Activated naive CD8-positive, alpha-beta T cell treated with anti-CD3 and anti-CD28 coated beads, Interleukin-2, amount 50 U/mL, for 16 hours (primary cell): Measurements from ENCODE around the gene CSF2.

Experiments
- DNase-seq: peaks from one replicate; pipeline ENCODE4 v3.0.0-alpha.2; 2020; ENCODE audit warnings: low read depth, low spot score

CSF2 gene

DNA sequence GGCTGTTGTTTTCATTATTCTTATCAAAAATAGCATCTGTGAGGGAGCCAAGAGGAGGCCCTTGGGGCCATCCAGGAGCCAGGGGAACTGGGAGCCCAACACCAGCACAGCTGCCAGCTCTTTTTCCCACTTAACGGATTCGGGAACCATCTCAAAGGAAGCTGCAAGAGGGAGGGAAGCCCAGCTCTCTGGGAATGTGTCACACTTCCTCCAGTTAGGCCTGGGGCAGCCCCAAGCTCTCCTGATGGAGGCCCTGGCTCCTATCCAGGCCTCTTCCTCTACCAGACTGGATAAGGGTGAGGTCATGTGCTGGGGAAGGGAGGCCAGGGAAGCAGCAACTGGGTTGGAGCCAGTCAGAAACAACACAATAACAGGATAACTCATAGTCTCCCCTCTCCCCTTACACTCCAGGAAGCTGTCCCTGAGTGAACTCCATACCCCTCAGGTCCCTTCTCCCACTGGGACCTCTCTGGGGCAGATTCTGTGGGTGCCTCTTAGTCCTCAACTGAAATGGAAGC is 12.7 kb downstream of the CSF2 start:
- DNase-seq: no peak

DNA sequence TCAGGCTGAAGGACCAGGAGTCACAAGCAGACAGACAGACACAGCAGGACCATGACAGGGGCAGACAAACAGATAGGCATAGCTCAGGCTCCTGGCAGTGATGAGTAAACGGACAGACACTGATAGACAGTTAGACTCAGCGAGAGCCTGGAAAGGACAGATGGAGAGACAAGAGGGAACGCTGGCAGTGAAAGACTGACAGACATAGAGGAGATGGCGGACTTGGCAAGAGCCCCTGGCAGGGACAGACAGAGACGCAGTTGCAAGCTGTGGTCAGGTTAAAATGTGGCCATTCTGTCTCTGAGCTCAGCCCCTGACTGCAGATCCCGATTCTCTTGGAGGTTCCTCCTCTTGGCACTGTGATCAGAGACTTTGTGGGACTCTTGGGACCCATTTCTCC is 13.6 kb downstream of the CSF2 start:
- DNase-seq: no peak

DNA sequence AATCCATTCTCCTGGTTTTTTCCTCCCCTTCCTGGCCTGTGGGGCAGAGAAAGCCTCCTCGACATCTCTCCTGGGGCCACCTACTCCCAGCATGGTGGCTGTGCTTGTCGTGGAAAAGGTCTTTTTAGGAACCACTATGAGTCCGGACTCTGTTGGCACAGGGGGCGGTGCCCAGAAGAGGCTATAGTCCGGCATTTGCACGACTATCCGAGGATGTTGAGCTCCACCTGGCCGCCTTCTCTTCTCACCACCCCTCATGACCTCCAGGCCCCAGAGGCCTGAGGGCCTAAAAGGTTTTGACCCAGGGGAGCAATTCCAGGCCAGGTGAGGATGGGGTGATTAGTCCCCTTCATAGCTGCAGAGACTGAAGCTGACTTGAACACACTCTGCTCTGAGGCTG is 14.1 kb downstream of the CSF2 start:
- DNase-seq: no peak

DNA sequence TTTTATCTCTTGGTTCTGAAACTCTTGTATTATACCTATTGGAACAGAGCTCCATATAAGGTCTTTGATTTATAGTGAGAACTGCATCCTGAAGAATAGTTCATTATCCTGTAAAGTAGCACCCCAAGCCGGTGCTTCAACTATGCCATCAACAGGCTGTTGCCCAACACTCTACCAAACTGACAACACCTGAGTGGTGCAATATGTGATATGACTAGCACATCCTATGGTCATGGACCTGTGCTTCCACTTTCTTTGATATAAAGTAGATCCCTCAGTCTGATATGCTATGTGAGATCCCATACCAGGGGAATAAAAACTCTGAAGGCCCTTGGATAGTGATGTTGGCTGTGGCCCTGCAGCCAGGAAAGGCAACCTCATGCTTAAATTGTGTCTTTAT is 15.8 kb downstream of the CSF2 start:
- no peak for DNase-seq

- DNase-seq: no peak
These were observed 16.5 kb downstream of the CSF2 start for GRCh38 chr5:132090107-132090506.

DNA sequence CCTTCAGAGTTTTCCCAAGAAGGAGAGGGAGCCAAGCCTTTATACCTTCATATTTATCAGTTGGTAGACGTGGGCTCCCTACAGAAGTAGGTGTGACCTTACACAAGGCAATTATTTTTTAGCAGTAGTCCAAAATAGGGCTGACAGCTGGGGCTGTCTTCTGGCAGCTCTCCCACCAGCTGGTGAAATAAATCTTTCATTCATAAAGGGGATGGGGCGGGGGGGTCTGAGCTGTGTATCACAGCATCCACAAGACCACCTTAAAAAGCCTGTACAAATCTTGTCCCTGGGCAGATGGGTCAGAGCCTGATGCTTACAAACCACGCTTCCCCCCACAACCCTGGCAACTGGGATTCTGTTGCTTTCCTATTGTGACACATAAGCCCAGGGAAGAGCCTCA is 19.7 kb downstream of the CSF2 start:
- DNase-seq: no peak

DNA sequence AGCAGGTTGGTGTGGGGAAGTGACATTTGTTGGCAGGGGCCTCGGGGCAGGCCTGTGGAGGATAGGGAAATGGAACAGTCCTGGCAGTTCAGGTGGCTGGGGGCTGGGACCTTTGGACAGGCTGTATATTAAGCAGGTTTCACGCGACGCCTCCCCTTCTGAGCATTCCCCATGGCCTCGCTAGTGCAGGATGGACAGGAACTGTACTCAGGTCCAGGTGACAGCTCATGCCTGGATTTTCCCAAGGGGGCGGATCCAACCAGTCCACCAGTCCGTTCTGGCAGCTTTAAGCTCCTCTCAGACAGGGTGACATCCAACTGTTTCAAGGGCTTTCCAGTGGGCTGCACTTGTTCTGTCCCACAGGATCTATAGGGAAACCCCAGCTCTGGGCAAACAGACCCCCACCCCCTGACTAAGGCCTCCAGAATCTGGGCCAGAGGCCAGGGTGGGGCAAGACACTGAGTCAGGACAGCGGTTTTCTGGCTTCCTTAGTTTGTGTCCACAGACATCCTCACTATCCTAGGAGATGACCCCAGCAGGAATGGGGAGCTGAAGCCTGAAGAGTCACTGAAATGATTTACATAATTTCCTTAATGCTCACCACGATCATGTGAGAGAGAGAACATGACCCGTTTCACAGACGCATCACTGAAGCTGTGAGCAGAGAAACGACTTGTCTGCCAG is 20.9 kb downstream of the CSF2 start:
- DNase-seq: no peak

GRCh38 chr5:132095077-132095410 is 21.5 kb downstream of the CSF2 start:
- DNase-seq: no peak

GRCh38 chr5:132095424-132095972 is 21.9 kb downstream of the CSF2 start:
- DNase-seq: no peak

DNA sequence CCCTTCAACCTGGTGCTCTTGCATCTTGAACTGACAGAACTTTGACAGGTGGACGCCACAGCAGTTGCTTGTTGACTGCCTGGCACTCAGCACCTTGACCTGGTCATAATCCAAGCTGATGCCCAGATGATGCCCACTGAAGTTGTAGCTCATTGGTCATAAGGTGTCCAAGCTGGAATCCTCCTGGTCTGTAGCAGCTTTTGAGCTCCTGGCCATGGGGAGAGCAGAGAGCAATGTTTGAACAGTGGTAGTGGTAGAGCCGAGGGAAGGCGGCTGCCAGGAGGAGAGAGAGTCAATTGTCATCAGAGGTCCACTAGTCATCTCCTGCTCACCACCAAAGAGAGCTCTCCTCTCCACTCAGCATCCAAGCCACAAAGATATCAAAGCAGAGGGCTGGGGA is 23.3 kb downstream of the CSF2 start:
- DNase-seq: no peak

DNA sequence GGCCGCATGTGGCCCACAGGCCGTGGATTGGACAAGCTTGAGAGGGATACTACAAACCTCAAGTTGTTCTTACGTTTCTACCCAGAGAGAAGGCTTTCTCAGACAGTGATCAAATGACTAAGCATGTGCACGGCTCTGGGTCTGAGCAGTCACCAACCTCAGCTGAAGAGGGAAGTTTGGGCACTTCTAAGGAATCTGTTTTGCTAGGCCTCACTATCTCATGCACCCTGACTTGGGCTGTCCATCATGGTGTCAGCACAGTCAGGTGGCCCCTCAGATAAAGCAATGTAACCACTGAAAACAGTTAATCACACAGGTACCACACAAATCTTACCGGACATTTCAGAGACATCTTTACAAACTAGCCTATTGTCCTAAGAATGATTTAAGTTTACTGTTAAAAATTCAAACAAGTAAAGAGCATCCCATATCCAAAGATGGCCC is 24.6 kb downstream of the CSF2 start:
- DNase-seq: no peak

DNA sequence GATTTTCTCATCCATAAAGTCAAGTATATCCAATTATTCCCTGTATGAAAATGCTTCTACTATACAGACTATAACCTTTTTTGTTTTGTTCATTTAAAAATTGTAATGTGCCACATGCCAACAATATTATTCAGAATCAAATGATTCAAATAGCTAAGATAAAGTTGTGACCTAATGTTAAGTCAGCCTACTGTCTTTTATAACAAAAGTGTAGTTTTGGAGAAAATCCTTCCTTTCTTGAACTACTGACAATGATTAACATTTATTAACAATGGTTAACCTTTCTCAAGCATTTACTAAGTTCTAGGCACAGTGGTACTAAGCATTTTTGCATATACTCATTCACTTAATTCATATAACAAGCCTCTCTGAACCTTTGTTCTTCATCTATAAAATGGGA is 25.0 kb downstream of the CSF2 start:
- DNase-seq: no peak

GRCh38 chr5:132099076-132099748 is 25.6 kb downstream of the CSF2 start:
- peak; percentile 42 for DNase-seq

DNA sequence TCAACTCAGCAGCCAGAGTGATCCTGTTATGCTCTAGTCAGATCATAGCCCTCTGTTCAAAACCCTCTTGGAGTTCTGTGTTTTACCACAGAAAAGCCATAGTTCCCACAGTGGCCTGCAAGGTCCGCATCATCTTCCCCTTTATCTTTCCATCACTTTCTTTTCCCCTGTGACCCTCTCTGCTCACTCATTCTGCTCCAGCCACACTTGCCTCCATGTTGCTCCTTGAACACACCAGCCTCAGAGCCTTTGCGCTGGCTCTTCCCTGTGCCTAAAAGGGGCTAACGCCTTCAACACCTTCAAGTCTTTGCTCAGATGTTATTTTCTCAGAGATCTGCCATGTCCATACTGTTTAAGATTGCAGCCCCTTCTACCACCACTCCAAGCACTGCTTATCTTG is 26.3 kb downstream of the CSF2 start:
- no peak for DNase-seq

GRCh38 chr5:132100672-132101261 is 27.2 kb downstream of the CSF2 start:
- no peak for DNase-seq

- DNase-seq: no peak
These were observed 27.8 kb downstream of the CSF2 start for GRCh38 chr5:132101385-132101880.

GRCh38 chr5:132102101-132102701 is 28.6 kb downstream of the CSF2 start:
- no peak for DNase-seq

- no peak for DNase-seq
These were observed 29.3 kb downstream of the CSF2 start for GRCh38 chr5:132102944-132103331.

- peak; percentile 22 for DNase-seq
These were observed 29.9 kb downstream of the CSF2 start for GRCh38 chr5:132103332-132103951.

GRCh38 chr5:132103969-132104391 is 30.4 kb downstream of the CSF2 start:
- DNase-seq: no peak

- DNase-seq: no peak
These were observed 31.0 kb downstream of the CSF2 start for GRCh38 chr5:132104556-132104955.

DNA sequence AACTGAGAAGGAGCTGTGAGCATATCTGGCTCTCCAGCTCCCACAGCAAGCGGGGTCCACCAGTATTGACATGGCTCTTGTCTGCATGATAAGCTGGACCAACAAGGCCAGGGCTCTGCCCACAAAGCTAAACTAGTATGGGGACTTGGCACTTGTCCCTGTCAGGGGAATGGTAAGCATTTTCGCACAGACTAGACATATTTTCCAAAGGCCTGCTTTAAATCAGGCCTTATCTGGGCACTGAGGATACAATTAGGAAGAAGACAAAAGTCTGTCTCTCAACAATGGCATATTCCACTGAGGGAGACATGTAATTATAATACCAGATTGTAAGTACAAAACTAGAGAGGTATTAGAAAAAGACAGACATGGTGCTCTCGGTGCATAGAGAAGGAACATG is 32.1 kb downstream of the CSF2 start:
- no peak for DNase-seq
